Neutrophil (primary cell): ENCODE data around the gene SEC24B.

Experiments
- H3K27ac ChIP-seq: fragments of 200-600 bp; sonication (generic); 2 replicates; pipeline ENCODE4 v1.5.1; 2016; ENCODE audit warnings: mild to moderate bottlenecking, moderate library complexity
- H3K27me3 ChIP-seq: fragments of 200-600 bp; sonication (generic); 2 replicates; pipeline ENCODE4 v1.6.0; 2016; ENCODE audit warnings: mild to moderate bottlenecking
- H3K36me3 ChIP-seq: fragments of 200-600 bp; sonication (generic); 2 replicates; pipeline ENCODE4 v1.5.1; 2017
- H3K4me1 ChIP-seq, 2 experiments: fragments of 200-600 bp in 1 of 2; sonication (generic) in 1 of 2; 1 replicate in 1 of 2; 2 replicates in 1 of 2; pipeline versions ENCODE4 v1.5.1 to v1.6.1; 2013 to 2016; ENCODE audit warnings: low read depth in 1 of 2, low read length in 1 of 2, mild to moderate bottlenecking in 1 of 2, moderate library complexity in 1 of 2; ENCODE audit not compliant: control insufficient read depth in 1 of 2, insufficient read depth in 1 of 2
- H3K4me3 ChIP-seq, 2 experiments: fragments of 200-600 bp in 1 of 2; sonication (generic) in 1 of 2; 1 replicate in 1 of 2; 2 replicates in 1 of 2; pipeline ENCODE4 v1.5.1; 2013 to 2016; ENCODE audit warnings: low read depth in 1 of 2, low read length in 1 of 2, mild to moderate bottlenecking in 1 of 2, moderate library complexity in 1 of 2
- H3K9me3 ChIP-seq: fragments of 200-600 bp; sonication (generic); 2 replicates; pipeline ENCODE4 v1.5.1; 2016
- TF ChIP-seq, protein P1 (sequence below): fragments of 200-600 bp; sonication (generic); IDR thresholded peaks from 2 replicates; pipeline ENCODE4 v1.5.1; 2016; ENCODE audit warnings: antibody characterized with exemption

Gene SEC24B

DNA sequence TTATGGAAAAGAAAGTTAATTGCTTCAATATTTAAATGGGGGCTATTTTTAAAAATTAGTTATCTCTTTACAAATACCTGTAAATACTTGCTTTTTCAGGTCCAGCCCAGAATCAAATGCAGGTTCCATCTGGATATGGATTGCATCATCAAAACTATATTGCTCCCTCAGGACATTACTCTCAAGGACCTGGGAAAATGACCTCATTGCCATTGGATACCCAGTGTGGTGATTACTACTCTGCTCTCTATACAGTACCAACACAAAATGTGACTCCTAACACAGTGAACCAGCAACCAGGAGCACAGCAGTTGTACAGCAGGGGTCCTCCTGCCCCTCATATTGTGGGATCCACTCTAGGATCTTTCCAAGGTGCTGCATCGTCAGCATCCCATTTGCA, 29.2 kb downstream of the SEC24B start:
- TF ChIP-seq, protein P1, sequence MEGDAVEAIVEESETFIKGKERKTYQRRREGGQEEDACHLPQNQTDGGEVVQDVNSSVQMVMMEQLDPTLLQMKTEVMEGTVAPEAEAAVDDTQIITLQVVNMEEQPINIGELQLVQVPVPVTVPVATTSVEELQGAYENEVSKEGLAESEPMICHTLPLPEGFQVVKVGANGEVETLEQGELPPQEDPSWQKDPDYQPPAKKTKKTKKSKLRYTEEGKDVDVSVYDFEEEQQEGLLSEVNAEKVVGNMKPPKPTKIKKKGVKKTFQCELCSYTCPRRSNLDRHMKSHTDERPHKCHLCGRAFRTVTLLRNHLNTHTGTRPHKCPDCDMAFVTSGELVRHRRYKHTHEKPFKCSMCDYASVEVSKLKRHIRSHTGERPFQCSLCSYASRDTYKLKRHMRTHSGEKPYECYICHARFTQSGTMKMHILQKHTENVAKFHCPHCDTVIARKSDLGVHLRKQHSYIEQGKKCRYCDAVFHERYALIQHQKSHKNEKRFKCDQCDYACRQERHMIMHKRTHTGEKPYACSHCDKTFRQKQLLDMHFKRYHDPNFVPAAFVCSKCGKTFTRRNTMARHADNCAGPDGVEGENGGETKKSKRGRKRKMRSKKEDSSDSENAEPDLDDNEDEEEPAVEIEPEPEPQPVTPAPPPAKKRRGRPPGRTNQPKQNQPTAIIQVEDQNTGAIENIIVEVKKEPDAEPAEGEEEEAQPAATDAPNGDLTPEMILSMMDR, result no peak
- no peak overlapping the region for H3K27ac ChIP-seq
- no peaks in the 10 kb centered on the region for H3K9me3 ChIP-seq
- H3K4me1 ChIP-seq, result peaks cover 0 to 4% of the 10 kb centered on the region in 2 experiments
- peaks cover 38% of the 10 kb centered on the region for H3K36me3 ChIP-seq
- H3K4me3 ChIP-seq, result no peak overlapping the region
- no peaks in the 10 kb centered on the region for H3K27me3 ChIP-seq

DNA sequence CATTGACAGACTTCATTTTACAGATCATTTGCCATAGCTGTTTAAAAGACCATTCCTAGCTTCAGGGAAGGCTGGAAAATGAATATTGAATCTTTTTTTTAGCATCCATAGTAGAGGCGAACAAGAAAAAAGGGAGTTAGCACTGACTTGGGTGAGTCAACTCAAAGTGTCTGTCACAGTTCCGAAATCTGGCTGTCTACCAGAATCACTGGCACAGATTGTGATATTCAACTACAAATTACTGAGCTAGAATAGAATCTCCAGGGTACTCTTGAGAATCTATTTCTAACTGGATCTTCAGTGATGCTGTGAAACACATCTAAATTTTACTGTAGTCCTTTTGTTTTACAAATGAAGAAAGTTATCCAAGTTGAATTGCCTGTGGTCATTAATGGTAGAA, 31.5 kb downstream of the SEC24B start:
- Histone ChIP-seq H3K4me1 (peaks cover 0 to 4% of the 10 kb centered on the region in 2 experiments), H3K9me3 (no peaks in the 10 kb centered on the region), H3K36me3 (peaks cover 43% of the 10 kb centered on the region), H3K27me3 (no peaks in the 10 kb centered on the region), H3K4me3 (no peak overlapping the region), H3K27ac (no peak overlapping the region)
- TF ChIP-seq, protein P1, result no peak

DNA sequence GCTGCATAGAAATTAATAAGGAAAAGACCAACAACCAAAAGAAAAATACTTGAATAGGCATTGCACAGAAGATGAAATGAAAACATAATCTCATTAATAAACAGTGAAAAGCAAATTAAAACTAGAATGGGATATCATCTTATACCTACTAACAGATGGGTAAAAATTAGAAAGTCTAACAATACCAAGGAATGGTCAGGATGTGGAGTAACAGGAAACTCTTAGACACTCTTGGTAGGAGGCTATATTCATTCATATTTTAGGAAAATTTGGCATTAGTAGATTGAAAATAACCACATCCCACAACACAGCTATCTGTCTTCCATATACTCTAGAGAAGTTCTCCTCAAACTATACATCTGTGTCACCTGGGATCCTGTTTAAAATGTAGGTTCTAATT, 36.3 kb downstream of the SEC24B start:
- H3K27me3 ChIP-seq, result no peaks in the 10 kb centered on the region
- no peak overlapping the region for H3K27ac ChIP-seq
- H3K4me3 ChIP-seq, result no peak overlapping the region
- H3K4me1 ChIP-seq, result no peaks in the 10 kb centered on the region
- H3K36me3 ChIP-seq, result peaks cover 33% of the 10 kb centered on the region
- no peaks in the 10 kb centered on the region for H3K9me3 ChIP-seq
- TF ChIP-seq, protein P1, result no peak

DNA sequence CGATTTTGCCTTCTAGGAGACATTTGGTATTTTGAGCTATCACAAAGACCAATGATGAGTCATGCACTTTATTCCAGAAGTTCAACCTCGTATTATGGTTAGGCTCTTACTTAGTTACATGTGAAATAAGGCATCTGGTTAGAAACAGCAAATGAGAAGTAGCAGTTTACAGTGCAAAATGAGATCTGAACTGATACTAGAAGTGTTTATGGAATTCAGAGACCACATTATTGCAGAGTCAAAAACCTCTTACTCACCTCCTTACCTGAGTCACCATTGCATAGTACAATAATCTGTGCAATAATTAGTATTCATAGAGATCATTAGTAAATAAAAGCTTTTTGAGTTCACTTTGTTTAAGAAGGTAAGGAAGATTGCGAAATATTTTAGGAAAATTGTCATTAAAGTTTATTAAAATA, 38.7 kb downstream of the SEC24B start:
- Histone ChIP-seq H3K4me1 (no peaks in the 10 kb centered on the region), H3K9me3 (no peaks in the 10 kb centered on the region), H3K4me3 (no peak overlapping the region), H3K27ac (no peak overlapping the region), H3K36me3 (peaks cover 26% of the 10 kb centered on the region), H3K27me3 (no peaks in the 10 kb centered on the region)
- TF ChIP-seq, protein P1, result no peak

DNA sequence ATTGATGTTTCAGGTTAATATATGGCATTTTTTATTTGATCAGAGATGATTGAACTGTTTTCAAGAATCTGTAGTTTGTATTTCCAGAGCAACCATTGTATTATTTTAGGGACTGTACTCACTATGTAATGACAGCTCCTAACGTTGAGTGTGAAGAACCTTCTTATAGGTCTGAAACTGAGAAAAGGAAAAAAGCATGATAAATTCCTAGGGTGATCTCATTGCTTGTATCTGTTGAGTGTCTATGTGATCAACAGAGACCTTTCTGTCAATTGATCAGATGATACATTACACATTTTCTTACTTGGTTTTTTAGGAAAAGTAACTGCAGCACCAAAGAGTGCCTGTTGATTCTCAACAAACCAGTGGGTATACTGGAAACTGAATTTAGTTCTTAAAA, 40.2 kb downstream of the SEC24B start:
- no peak overlapping the region for H3K27ac ChIP-seq
- TF ChIP-seq, protein P1, result no peak
- H3K4me3 ChIP-seq, result no peak overlapping the region
- H3K4me1 ChIP-seq, result no peaks in the 10 kb centered on the region
- no peaks in the 10 kb centered on the region for H3K27me3 ChIP-seq
- no peaks in the 10 kb centered on the region for H3K9me3 ChIP-seq
- H3K36me3 ChIP-seq, result peaks cover 21% of the 10 kb centered on the region

DNA sequence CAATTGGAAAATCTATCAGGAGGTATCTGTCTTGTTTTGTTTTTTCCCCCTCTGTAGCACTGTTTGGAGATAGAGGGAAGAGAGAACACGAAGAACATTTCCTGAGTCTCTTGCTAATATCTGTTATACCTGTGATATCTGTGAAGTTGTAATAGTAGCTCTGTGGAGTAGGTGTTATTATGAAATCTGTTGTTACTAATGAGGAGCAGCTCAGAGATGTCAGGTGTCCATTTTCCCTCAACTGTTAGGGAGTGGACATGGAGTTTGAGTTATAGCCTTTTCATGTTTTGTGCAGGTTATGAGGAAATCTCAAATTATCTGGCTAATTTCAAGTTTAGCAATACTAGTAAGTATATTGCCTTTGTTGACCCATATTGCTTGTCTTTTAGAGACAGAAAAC, 52.4 kb downstream of the SEC24B start:
- H3K27me3 ChIP-seq, result no peaks in the 10 kb centered on the region
- peaks cover 29% of the 10 kb centered on the region for H3K36me3 ChIP-seq
- H3K4me1 ChIP-seq, result no peaks in the 10 kb centered on the region
- TF ChIP-seq, protein P1, result no peak
- H3K9me3 ChIP-seq, result no peaks in the 10 kb centered on the region
- H3K27ac ChIP-seq, result no peak overlapping the region
- no peak overlapping the region for H3K4me3 ChIP-seq
